A549 (cell line): ENCODE results near the gene EVX1.

Experiments used
- BHLHE40 ChIP-seq: IDR thresholded peaks from 2 replicates; pipeline ENCODE4 v1.6.1; 2012; ENCODE audit warnings: low read depth, low read length, inconsistent platforms
- CHD4 ChIP-seq: fragments of 200-600 bp; sonication (generic); IDR thresholded peaks from 2 replicates; pipeline ENCODE4 v1.6.1; 2016; ENCODE audit warnings: antibody characterized with exemption, mild to moderate bottlenecking, borderline replicate concordance
- CTCF ChIP-seq: fragments of >200 bp; sonication (Bioruptor Twin); formaldehyde crosslinking; IDR thresholded peaks from 3 replicates; pipeline ENCODE4 v1.5.1; 2016
- EP300 ChIP-seq, 2 experiments: fragments of >200 bp; sonication (Bioruptor Twin); formaldehyde crosslinking; IDR thresholded peaks; 2 replicates in 1 of 2; 3 replicates in 1 of 2; pipeline ENCODE4 v1.6.1; 2016 to 2017
- HMGXB4 ChIP-seq: fragments of 250-450 bp; sonication (Bioruptor Pico); IDR thresholded peaks from 2 replicates; pipeline ENCODE4 v1.5.0; 2021; ENCODE audit warnings: mild to moderate bottlenecking, moderate library complexity, borderline replicate concordance
- HOXB13 ChIP-seq: fragments of 250-450 bp; sonication (Bioruptor Pico); IDR thresholded peaks from 2 replicates; pipeline ENCODE4 v1.5.0; 2020; ENCODE audit warnings: low read depth, mild to moderate bottlenecking, moderate library complexity
- KDM1A ChIP-seq: fragments of 200-600 bp; sonication (generic); IDR thresholded peaks from 2 replicates; pipeline ENCODE4 v1.6.1; 2016; ENCODE audit warnings: low read depth, mild to moderate bottlenecking
- KDM5A ChIP-seq: fragments of 200-600 bp; sonication (generic); IDR thresholded peaks from 2 replicates; pipeline ENCODE4 v1.6.1; 2016; ENCODE audit warnings: antibody characterized with exemption, mild to moderate bottlenecking
- PHF8 ChIP-seq: fragments of 200-600 bp; sonication (generic); IDR thresholded peaks from 2 replicates; pipeline ENCODE4 v1.6.1; 2016; ENCODE audit warnings: low read depth, mild to moderate bottlenecking, antibody characterized with exemption, moderate library complexity, borderline replicate concordance
- POLR2A ChIP-seq: IDR thresholded peaks from 2 replicates; pipeline ENCODE4 v1.6.1; 2012; ENCODE audit warnings: mild to moderate bottlenecking, low read length
- POLR2AphosphoS2 ChIP-seq: conservative IDR thresholded peaks from 2 replicates; pipeline ENCODE4 v1.6.1; 2012; ENCODE audit warnings: low read length, improper control_type of control experiment, inconsistent platforms
- SMC3 ChIP-seq: fragments of >200 bp; sonication (Bioruptor Twin); formaldehyde crosslinking; IDR thresholded peaks from 3 replicates; pipeline ENCODE4 v1.6.1; 2018; ENCODE audit warnings: inconsistent platforms
- TFCP2L1 ChIP-seq: fragments of 250-450 bp; sonication (Bioruptor Pico); IDR thresholded peaks from 2 replicates; pipeline ENCODE4 v1.5.0; 2021; ENCODE audit warnings: mild to moderate bottlenecking

- TF ChIP-seq HOXB13 (CRISPR knock-in tag) (no peak), KDM1A (no peak), CTCF (peak; percentile 67), EP300 (IDR thresholded peaks at IDR 0.05) (no peak), POLR2AphosphoS2 (no peak), BHLHE40 (no peak), KDM5A (no peak), PHF8 (no peak), SMC3 (peak; percentile 86), HMGXB4 (CRISPR knock-in tag) (no peak), POLR2A (no peak), TFCP2L1 (CRISPR knock-in tag) (no peak), CHD4 (no peak)
These were observed 32.0 kb upstream of the EVX1 start for GRCh38 chr7:27210441-27211083.
